HG03175 (cell line): ENCODE data around the gene LDLRAP1.
"Not testable (repeated sequence)": the region's sequence is repeated elsewhere in the genome, so short reads cannot be mapped to it uniquely, and the experiment has no call there.

Experiments used
- ATAC-seq: cut with Tn5 transposase; IDR thresholded peaks from one replicate; pipeline ENCODE4 v1.9.1; 2021; ENCODE audit warnings: mild to moderate bottlenecking, moderate library complexity; ENCODE audit not compliant: unreplicated experiment

The LDLRAP1 gene

GRCh38 chr1:25543425-25544242 lies at the start of gene LDLRAP1:
Gene LDLRAP1 (plus strand): TSS chr1:25543606. CDS start chr1:25543699, 93 bp downstream.
- peak; percentile 84 for ATAC-seq

- ATAC-seq, result no peak
Measured at GRCh38 chr1:25494952-25495351, 48.5 kb upstream of the LDLRAP1 start.

GRCh38 chr1:25500694-25501093 lies 42.7 kb upstream of the LDLRAP1 start:
- no peak for ATAC-seq

GRCh38 chr1:25501235-25502058 lies 42.0 kb upstream of the LDLRAP1 start:
- ATAC-seq, result no peak

- no peak for ATAC-seq
Measured at GRCh38 chr1:25502957-25503356, 40.4 kb upstream of the LDLRAP1 start.

GRCh38 chr1:25503551-25504426 lies 39.6 kb upstream of the LDLRAP1 start:
- ATAC-seq, result no peak

- no peak for ATAC-seq
Measured at GRCh38 chr1:25504706-25505595, 38.5 kb upstream of the LDLRAP1 start.

- ATAC-seq, result no peak
Measured at GRCh38 chr1:25505656-25506385, 37.6 kb upstream of the LDLRAP1 start.

- not testable (repeated sequence) for ATAC-seq
Measured at GRCh38 chr1:25506566-25507463, 36.6 kb upstream of the LDLRAP1 start.

GRCh38 chr1:25513666-25514065 lies 29.7 kb upstream of the LDLRAP1 start:
- no peak for ATAC-seq

GRCh38 chr1:25515033-25515432 lies 28.4 kb upstream of the LDLRAP1 start:
- no peak for ATAC-seq

GRCh38 chr1:25516686-25517085 lies 26.7 kb upstream of the LDLRAP1 start:
- no peak for ATAC-seq

GRCh38 chr1:25517476-25518394 lies 25.7 kb upstream of the LDLRAP1 start:
- ATAC-seq, result no peak

GRCh38 chr1:25519624-25520023 lies 23.8 kb upstream of the LDLRAP1 start:
- ATAC-seq, result no peak

- ATAC-seq, result no peak
Measured at GRCh38 chr1:25520446-25521061, 22.9 kb upstream of the LDLRAP1 start.

- no peak for ATAC-seq
Measured at GRCh38 chr1:25522031-25522655, 21.3 kb upstream of the LDLRAP1 start.
